Measurements from ENCODE around the gene CREB3L2.

GRCh38 chr7:138032186-138032585 lies 30.3 kb upstream of the CREB3L2 start:
- TF ChIP-seq, protein P1, sequence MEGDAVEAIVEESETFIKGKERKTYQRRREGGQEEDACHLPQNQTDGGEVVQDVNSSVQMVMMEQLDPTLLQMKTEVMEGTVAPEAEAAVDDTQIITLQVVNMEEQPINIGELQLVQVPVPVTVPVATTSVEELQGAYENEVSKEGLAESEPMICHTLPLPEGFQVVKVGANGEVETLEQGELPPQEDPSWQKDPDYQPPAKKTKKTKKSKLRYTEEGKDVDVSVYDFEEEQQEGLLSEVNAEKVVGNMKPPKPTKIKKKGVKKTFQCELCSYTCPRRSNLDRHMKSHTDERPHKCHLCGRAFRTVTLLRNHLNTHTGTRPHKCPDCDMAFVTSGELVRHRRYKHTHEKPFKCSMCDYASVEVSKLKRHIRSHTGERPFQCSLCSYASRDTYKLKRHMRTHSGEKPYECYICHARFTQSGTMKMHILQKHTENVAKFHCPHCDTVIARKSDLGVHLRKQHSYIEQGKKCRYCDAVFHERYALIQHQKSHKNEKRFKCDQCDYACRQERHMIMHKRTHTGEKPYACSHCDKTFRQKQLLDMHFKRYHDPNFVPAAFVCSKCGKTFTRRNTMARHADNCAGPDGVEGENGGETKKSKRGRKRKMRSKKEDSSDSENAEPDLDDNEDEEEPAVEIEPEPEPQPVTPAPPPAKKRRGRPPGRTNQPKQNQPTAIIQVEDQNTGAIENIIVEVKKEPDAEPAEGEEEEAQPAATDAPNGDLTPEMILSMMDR (conservative IDR thresholded peaks at IDR 0.05; ENCODE audit: low read depth, low read length), result no peak
- TF ChIP-seq POLR2A (IDR thresholded peaks at IDR 0.05; ENCODE audit: low read depth, low read length) (no peak), NFE2L2 (IDR thresholded peaks at IDR 0.05; ENCODE audit: low read depth, low read length) (no peak), SMC3 (IDR thresholded peaks at IDR 0.05; ENCODE audit: low read depth, low read length) (no peak), RFX5 (IDR thresholded peaks at IDR 0.05; ENCODE audit: low read depth, low read length) (no peak), MAFK (IDR thresholded peaks at IDR 0.05; ENCODE audit: low read depth, low read length) (no peak), FOS (IDR thresholded peaks at IDR 0.05; ENCODE audit: low read depth, low read length) (no peak), MXI1 (IDR thresholded peaks at IDR 0.05; ENCODE audit: borderline replicate concordance, low read depth, low read length) (no peak), MAZ (IDR thresholded peaks at IDR 0.05; ENCODE audit: borderline replicate concordance, low read depth, low read length) (no peak), RAD21 (IDR thresholded peaks at IDR 0.05; ENCODE audit: low read length) (no peak), RCOR1 (IDR thresholded peaks at IDR 0.05; ENCODE audit: insufficient replicate concordance, low read length) (no peak)
- TF ChIP-seq, protein P2, sequence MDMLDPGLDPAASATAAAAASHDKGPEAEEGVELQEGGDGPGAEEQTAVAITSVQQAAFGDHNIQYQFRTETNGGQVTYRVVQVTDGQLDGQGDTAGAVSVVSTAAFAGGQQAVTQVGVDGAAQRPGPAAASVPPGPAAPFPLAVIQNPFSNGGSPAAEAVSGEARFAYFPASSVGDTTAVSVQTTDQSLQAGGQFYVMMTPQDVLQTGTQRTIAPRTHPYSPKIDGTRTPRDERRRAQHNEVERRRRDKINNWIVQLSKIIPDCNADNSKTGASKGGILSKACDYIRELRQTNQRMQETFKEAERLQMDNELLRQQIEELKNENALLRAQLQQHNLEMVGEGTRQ (IDR thresholded peaks at IDR 0.05; ENCODE audit: low read depth, low read length), result no peak
